Neural progenitor cell (in vitro differentiated cells): ENCODE results near the gene SRRM4. TPM values are rescaled to one million over a fixed set of nuclear protein-coding genes. Genes with fewer than 3 reads are reported as not detected.

ENCODE experiments used
- DNase-seq: peaks from one replicate; pipeline ENCODE4 v3.0.0-alpha.2; 2016; ENCODE audit warnings: low spot score
- H2AFZ ChIP-seq: fragments of 200-600 bp; sonication (generic); replicated peaks from 2 replicates; pipeline ENCODE4 v1.6.1; 2016; ENCODE audit warnings: antibody characterized with exemption
- H3F3A ChIP-seq: fragments of 200-600 bp; sonication (generic); 2 replicates; pipeline ENCODE4 v1.6.1; 2016; ENCODE audit warnings: antibody characterized with exemption, low read depth
- H3K27ac ChIP-seq: fragments of 200-600 bp; sonication (generic); 2 replicates; pipeline ENCODE4 v1.5.1; 2016; ENCODE audit warnings: mild to moderate bottlenecking
- H3K27me3 ChIP-seq: fragments of 200-600 bp; sonication (generic); 2 replicates; pipeline ENCODE4 v1.6.1; 2016; ENCODE audit warnings: mild to moderate bottlenecking, moderate library complexity
- H3K36me3 ChIP-seq: fragments of 200-600 bp; sonication (generic); 2 replicates; pipeline ENCODE4 v1.5.1; 2016
- H3K4me1 ChIP-seq: fragments of 200-600 bp; sonication (generic); 2 replicates; pipeline ENCODE4 v1.6.1; 2016; ENCODE audit warnings: mixed run types
- H3K4me2 ChIP-seq: fragments of 200-600 bp; sonication (generic); 2 replicates; pipeline ENCODE4 v1.6.1; 2016
- H3K4me3 ChIP-seq: fragments of 200-600 bp; sonication (generic); 2 replicates; pipeline ENCODE4 v1.5.1; 2016
- H3K79me2 ChIP-seq: fragments of 200-600 bp; sonication (generic); 2 replicates; pipeline ENCODE4 v1.6.1; 2016; ENCODE audit warnings: low read depth
- H3K9ac ChIP-seq: fragments of 200-600 bp; sonication (generic); 2 replicates; pipeline ENCODE4 v1.6.1; 2016
- H3K9me3 ChIP-seq: fragments of 200-600 bp; sonication (generic); 2 replicates; pipeline ENCODE4 v1.5.1; 2016; ENCODE audit warnings: low read depth
- H4K20me1 ChIP-seq: fragments of 200-600 bp; sonication (generic); 2 replicates; pipeline ENCODE4 v1.6.1; 2016; ENCODE audit warnings: low read depth
- H3K27ac Mint-ChIP-seq: 3 replicates; pipeline ENCODE4 v1.8.0; 2021; ENCODE audit warnings: mixed read lengths
- H3K27me3 Mint-ChIP-seq: 2 replicates; pipeline ENCODE4 v1.8.0; 2022; ENCODE audit warnings: low read depth, mild to moderate bottlenecking, inconsistent platforms, moderate library complexity, mixed read lengths; ENCODE audit not compliant: insufficient read depth
- H3K36me3 Mint-ChIP-seq: 3 replicates; pipeline ENCODE4 v1.8.0; 2021; ENCODE audit warnings: mixed read lengths
- H3K4me1 Mint-ChIP-seq: 3 replicates; pipeline ENCODE4 v1.8.0; 2021; ENCODE audit warnings: mixed read lengths
- H3K4me3 Mint-ChIP-seq: 3 replicates; pipeline ENCODE4 v1.8.0; 2021; ENCODE audit warnings: mild to moderate bottlenecking, moderate library complexity, mixed read lengths
- H3K9me3 Mint-ChIP-seq: 3 replicates; pipeline ENCODE4 v1.8.0; 2020; ENCODE audit warnings: mixed read lengths
- EZH2 ChIP-seq: fragments of 200-600 bp; sonication (generic); IDR thresholded peaks from 2 replicates; pipeline ENCODE4 v1.6.1; 2017; ENCODE audit warnings: antibody characterized with exemption, mild to moderate bottlenecking, moderate library complexity
- EZH2phosphoT487 ChIP-seq: fragments of 200-600 bp; sonication (generic); IDR thresholded peaks from 2 replicates; pipeline ENCODE4 v1.6.1; 2017; ENCODE audit warnings: antibody characterized with exemption
- total RNA-seq: library from RNA; depleted of rRNA; stranded (reverse); fragments of >200 nt; gene quantifications from 2 replicates; pipeline ENCODE4 v1.2.3, GENCODE V29; 2015; ENCODE audit warnings: low replicate concordance
- TF ChIP-seq, protein P1 (sequence below): fragments of 200-600 bp; sonication (generic); IDR thresholded peaks from 2 replicates; pipeline ENCODE4 v1.5.1; 2017; ENCODE audit warnings: antibody characterized with exemption, mild to moderate bottlenecking

Gene SRRM4
- total RNA-seq, 1 donor from 2014 or later: 0.07 TPM

GRCh38 chr12:119128527-119128926, 147.2 kb downstream of the SRRM4 start:
- Histone ChIP-seq H3K4me1 (no peaks in the 10 kb centered on the region), H3K4me2 (no peak overlapping the region), H3K27ac (no peak overlapping the region), H3K36me3 (no peaks in the 10 kb centered on the region), H3F3A (no peaks in the 10 kb centered on the region), H3K79me2 (no peaks in the 10 kb centered on the region), H3K9me3 (peaks cover 7% of the 10 kb centered on the region), H4K20me1 (no peaks in the 10 kb centered on the region), H3K4me3 (no peak overlapping the region), H2AFZ (no peak overlapping the region), H3K9ac (no peak overlapping the region), H3K27me3 (no peaks in the 10 kb centered on the region)
- Mint-ChIP-seq H3K36me3 (no peaks in the 10 kb centered on the region), H3K9me3 (peaks cover 2% of the 10 kb centered on the region), H3K4me1 (no peaks in the 10 kb centered on the region), H3K27me3 (peaks cover 9% of the 10 kb centered on the region), H3K4me3 (no peak overlapping the region), H3K27ac (peak overlapping the region; percentile 73)
- TF ChIP-seq EZH2 (no peak), EZH2phosphoT487 (no peak)
- TF ChIP-seq, protein P1, sequence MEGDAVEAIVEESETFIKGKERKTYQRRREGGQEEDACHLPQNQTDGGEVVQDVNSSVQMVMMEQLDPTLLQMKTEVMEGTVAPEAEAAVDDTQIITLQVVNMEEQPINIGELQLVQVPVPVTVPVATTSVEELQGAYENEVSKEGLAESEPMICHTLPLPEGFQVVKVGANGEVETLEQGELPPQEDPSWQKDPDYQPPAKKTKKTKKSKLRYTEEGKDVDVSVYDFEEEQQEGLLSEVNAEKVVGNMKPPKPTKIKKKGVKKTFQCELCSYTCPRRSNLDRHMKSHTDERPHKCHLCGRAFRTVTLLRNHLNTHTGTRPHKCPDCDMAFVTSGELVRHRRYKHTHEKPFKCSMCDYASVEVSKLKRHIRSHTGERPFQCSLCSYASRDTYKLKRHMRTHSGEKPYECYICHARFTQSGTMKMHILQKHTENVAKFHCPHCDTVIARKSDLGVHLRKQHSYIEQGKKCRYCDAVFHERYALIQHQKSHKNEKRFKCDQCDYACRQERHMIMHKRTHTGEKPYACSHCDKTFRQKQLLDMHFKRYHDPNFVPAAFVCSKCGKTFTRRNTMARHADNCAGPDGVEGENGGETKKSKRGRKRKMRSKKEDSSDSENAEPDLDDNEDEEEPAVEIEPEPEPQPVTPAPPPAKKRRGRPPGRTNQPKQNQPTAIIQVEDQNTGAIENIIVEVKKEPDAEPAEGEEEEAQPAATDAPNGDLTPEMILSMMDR: no peak
- DNase-seq: no peak

GRCh38 chr12:119129827-119130434, 148.6 kb downstream of the SRRM4 start:
- H3K79me2 ChIP-seq: no peaks in the 10 kb centered on the region
- peaks cover 7% of the 10 kb centered on the region for H3K9me3 ChIP-seq
- TF ChIP-seq, protein P1: no peak
- TF ChIP-seq EZH2: no peak
- no peak for TF ChIP-seq EZH2phosphoT487
- Mint-ChIP-seq H3K4me3 (no peak overlapping the region), H3K27me3 (peaks cover 12% of the 10 kb centered on the region), H3K4me1 (no peaks in the 10 kb centered on the region), H3K9me3 (peaks cover 2% of the 10 kb centered on the region), H3K27ac (no peak overlapping the region), H3K36me3 (no peaks in the 10 kb centered on the region)
- no peak overlapping the region for H2AFZ ChIP-seq
- H3K36me3 ChIP-seq: no peaks in the 10 kb centered on the region
- no peak overlapping the region for H3K4me2 ChIP-seq
- no peak overlapping the region for H3K4me3 ChIP-seq
- DNase-seq: no peak
- H3F3A ChIP-seq: no peaks in the 10 kb centered on the region
- no peaks in the 10 kb centered on the region for H3K4me1 ChIP-seq
- no peaks in the 10 kb centered on the region for H3K27me3 ChIP-seq
- H4K20me1 ChIP-seq: no peaks in the 10 kb centered on the region
- H3K9ac ChIP-seq: no peak overlapping the region
- H3K27ac ChIP-seq: no peak overlapping the region

GRCh38 chr12:119130523-119130922, 149.2 kb downstream of the SRRM4 start:
- H3K36me3 Mint-ChIP-seq: no peaks in the 10 kb centered on the region
- Histone ChIP-seq H3K9me3 (peaks cover 7% of the 10 kb centered on the region), H3K27me3 (no peaks in the 10 kb centered on the region), H3K79me2 (no peaks in the 10 kb centered on the region), H3K4me1 (no peaks in the 10 kb centered on the region), H4K20me1 (no peaks in the 10 kb centered on the region), H3K27ac (no peak overlapping the region), H3F3A (no peaks in the 10 kb centered on the region), H3K36me3 (no peaks in the 10 kb centered on the region), H3K4me3 (no peak overlapping the region), H3K4me2 (no peak overlapping the region), H2AFZ (no peak overlapping the region), H3K9ac (no peak overlapping the region)
- no peaks in the 10 kb centered on the region for H3K4me1 Mint-ChIP-seq
- DNase-seq: no peak
- no peak overlapping the region for H3K27ac Mint-ChIP-seq
- TF ChIP-seq, protein P1: no peak
- TF ChIP-seq EZH2phosphoT487 (no peak), EZH2 (no peak)
- peaks cover 2% of the 10 kb centered on the region for H3K9me3 Mint-ChIP-seq
- no peak overlapping the region for H3K4me3 Mint-ChIP-seq
- peaks cover 12% of the 10 kb centered on the region for H3K27me3 Mint-ChIP-seq
